ENCODE data around the gene DSC2.

- no peak for TF ChIP-seq POLR2AphosphoS5 (IDR thresholded peaks at IDR 0.05; ENCODE audit: low read depth, low read length)
- no peak for TF ChIP-seq POLR2A (IDR thresholded peaks at IDR 0.05; ENCODE audit: low read depth, low read length)
- TF ChIP-seq TAF1 (IDR thresholded peaks at IDR 0.05; ENCODE audit: borderline replicate concordance, low read depth, low read length), result no peak
These were observed 43.3 kb downstream of the DSC2 start for GRCh38 chr18:31058897-31059296.
